SK-N-SH (cell line): Measurements from ENCODE around the gene ACSBG1. TPM values are rescaled to one million over a fixed set of nuclear protein-coding genes. Genes with fewer than 3 reads are reported as not detected.

Experiments
- CTCF ChIA-PET: fragments of 300-600, 350-600 bp; formaldehyde crosslinking; extraction: SDS; loops from one replicate; lab custom pipeline; 2021; lab: Yijun Ruan, JAX
- POLR2A ChIA-PET: fragments of 350-600 bp; sonication (Branson Sonifier 250); formaldehyde crosslinking; extraction: SDS; loops from one replicate; lab custom pipeline; 2020; ENCODE audit warnings: antibody characterized with exemption, inconsistent platforms; lab: Yijun Ruan, JAX
- DNase-seq: peaks from one replicate; pipeline ENCODE4 v3.0.0; 2012
- H2AFZ ChIP-seq: fragments of 200-600 bp; sonication (generic); 2 replicates; pipeline ENCODE4 v1.8.1; 2016; ENCODE audit warnings: antibody characterized with exemption, mild to moderate bottlenecking, low read depth
- H3F3A ChIP-seq: fragments of 200-600 bp; sonication (generic); replicated peaks from 2 replicates; pipeline ENCODE3; 2016; ENCODE audit warnings: antibody characterized with exemption, mild to moderate bottlenecking; ENCODE audit not compliant: insufficient read depth
- H3K27ac ChIP-seq, 2 experiments: fragments of 200-500 bp in 1 of 2; fragments of 200-600 bp in 1 of 2; sonication (Bioruptor generic) in 1 of 2; sonication (generic), shearing (Covaris generic) in 1 of 2; 2 replicates each; pipeline versions ENCODE4 v1.5.1 to v1.6.1; 2014 to 2016; ENCODE audit warnings: low read depth in 2 of 2, inconsistent platforms in 1 of 2, low read length in 1 of 2, mild to moderate bottlenecking in 1 of 2, mixed read lengths in 1 of 2
- H3K27me3 ChIP-seq: fragments of 200-600 bp; sonication (generic), shearing (Covaris generic); 2 replicates; pipeline ENCODE4 v1.6.1; 2016; ENCODE audit warnings: mixed run types; ENCODE audit not compliant: insufficient read depth
- H3K36me3 ChIP-seq, 2 experiments: fragments of 200-500 bp in 1 of 2; fragments of 200-600 bp in 1 of 2; sonication (Bioruptor generic) in 1 of 2; sonication (generic) in 1 of 2; replicated peaks in 1 of 2; 2 replicates each; pipeline versions ENCODE3 to v1.5.1; 2014 to 2016; ENCODE audit warnings: low read length in 1 of 2, mild to moderate bottlenecking in 1 of 2; ENCODE audit not compliant: insufficient read depth in 2 of 2, control insufficient read depth in 1 of 2
- H3K4me1 ChIP-seq, 2 experiments: fragments of 200-500 bp in 1 of 2; fragments of 200-600 bp in 1 of 2; sonication (Bioruptor generic) in 1 of 2; sonication (generic), shearing (Covaris generic) in 1 of 2; 2 replicates each; pipeline versions ENCODE4 v1.5.1 to v1.6.1; 2014 to 2016; ENCODE audit warnings: low read depth in 1 of 2, low read length in 1 of 2, mixed run types in 1 of 2; ENCODE audit not compliant: insufficient read depth in 2 of 2, control insufficient read depth in 1 of 2
- H3K4me2 ChIP-seq: fragments of 200-600 bp; sonication (generic), shearing (Covaris generic); 2 replicates; pipeline ENCODE4 v1.6.1; 2017; ENCODE audit warnings: mixed run types
- H3K4me3 ChIP-seq, 2 experiments: fragments of 200-500 bp in 1 of 2; fragments of 200-600 bp in 1 of 2; sonication (Bioruptor generic) in 1 of 2; sonication (generic), shearing (Covaris generic) in 1 of 2; 2 replicates each; pipeline versions ENCODE4 v1.5.1 to v1.8.1; 2014 to 2016; ENCODE audit warnings: low read depth in 2 of 2, inconsistent platforms in 1 of 2, low read length in 1 of 2, mild to moderate bottlenecking in 1 of 2, mixed read lengths in 1 of 2, moderate library complexity in 1 of 2
- H3K79me2 ChIP-seq: fragments of 200-600 bp; sonication (generic); 2 replicates; pipeline ENCODE4 v1.8.1; 2017; ENCODE audit warnings: mild to moderate bottlenecking; ENCODE audit not compliant: insufficient read depth
- H3K9ac ChIP-seq: fragments of 200-600 bp; sonication (generic); 2 replicates; pipeline ENCODE4 v1.6.1; 2017; ENCODE audit warnings: mixed run types
- H3K9me2 ChIP-seq: fragments of 200-600 bp; sonication (generic); 2 replicates; pipeline ENCODE4 v1.6.1; 2017; ENCODE audit warnings: mixed run types
- H3K9me3 ChIP-seq: fragments of 200-600 bp; sonication (generic); 2 replicates; pipeline ENCODE4 v1.6.1; 2017; ENCODE audit warnings: mixed run types, mild to moderate bottlenecking, moderate library complexity
- H4K20me1 ChIP-seq: fragments of 200-600 bp; sonication (generic); 2 replicates; pipeline ENCODE4 v1.6.1; 2017; ENCODE audit warnings: mild to moderate bottlenecking, mixed run types; ENCODE audit not compliant: insufficient read depth
- ELF1 ChIP-seq: IDR thresholded peaks from 2 replicates; pipeline ENCODE4 v1.4.0; 2012
- EP300 ChIP-seq, 2 experiments: IDR thresholded peaks; 2 replicates each; pipeline versions ENCODE4 v1.4.0 to v1.6.1; 2012; ENCODE audit warnings: borderline replicate concordance in 1 of 2, low read depth in 1 of 2, low read length in 1 of 2
- GABPA ChIP-seq: IDR thresholded peaks from 2 replicates; pipeline ENCODE4 v1.4.0; 2012; ENCODE audit warnings: low read depth, mild to moderate bottlenecking
- GATA2 ChIP-seq: sonication (generic); formaldehyde crosslinking; IDR thresholded peaks from 2 replicates; pipeline ENCODE4 v1.5.0; 2020; ENCODE audit warnings: mild to moderate bottlenecking, missing genetic modification reagents
- IRF3 ChIP-seq: fragments of 150-350 bp; IDR thresholded peaks from 2 replicates; pipeline ENCODE4 v1.6.1; 2016; ENCODE audit warnings: mild to moderate bottlenecking, low read depth, low read length
- JUND ChIP-seq: IDR thresholded peaks from 2 replicates; pipeline ENCODE4 v1.4.0; 2012
- MAX ChIP-seq: IDR thresholded peaks from 2 replicates; pipeline ENCODE4 v1.4.0; 2012; ENCODE audit warnings: low read depth
- MXI1 ChIP-seq: IDR thresholded peaks from 2 replicates; pipeline ENCODE4 v1.6.1; 2012; ENCODE audit warnings: mild to moderate bottlenecking, low read depth, low read length, improper control_type of control experiment
- NFIC ChIP-seq: IDR thresholded peaks from 2 replicates; pipeline ENCODE4 v1.4.0; 2012; ENCODE audit warnings: borderline replicate concordance
- POLR2AphosphoS5 ChIP-seq: IDR thresholded peaks from 2 replicates; pipeline ENCODE4 v1.6.1; 2012; ENCODE audit warnings: low read depth, low read length
- RAD21 ChIP-seq: IDR thresholded peaks from 2 replicates; pipeline ENCODE4 v1.6.1; 2012; ENCODE audit warnings: mild to moderate bottlenecking, low read length
- RCOR1 ChIP-seq: fragments of 150-350 bp; IDR thresholded peaks from 2 replicates; pipeline ENCODE4 v1.6.1; 2017; ENCODE audit warnings: antibody characterized with exemption, low read length
- RFX5 ChIP-seq: IDR thresholded peaks from 2 replicates; pipeline ENCODE4 v1.6.1; 2012; ENCODE audit warnings: mild to moderate bottlenecking, improper control_type of control experiment, low read length
- SMC3 ChIP-seq: IDR thresholded peaks from 2 replicates; pipeline ENCODE4 v1.6.1; 2012; ENCODE audit warnings: low read depth, low read length, improper control_type of control experiment
- TCF12 ChIP-seq: IDR thresholded peaks from 2 replicates; pipeline ENCODE4 v1.4.0; 2012
- TEAD4 ChIP-seq: IDR thresholded peaks from 2 replicates; pipeline ENCODE4 v1.4.0; 2012; ENCODE audit warnings: mild to moderate bottlenecking, borderline replicate concordance; ENCODE audit not compliant: insufficient read depth
- USF1 ChIP-seq: IDR thresholded peaks from 2 replicates; pipeline ENCODE4 v1.4.0; 2012; ENCODE audit warnings: low read depth, borderline replicate concordance
- WGBS: methylation state at CpG from one replicate; pipeline ENCODE4 v1.1.6; 2017; ENCODE audit warnings: low lambda C conversion rate; 5-methylcytosine and 5-hydroxymethylcytosine counted together
- polyA plus RNA-seq, 3 experiments: library from polyadenylated mRNA; depleted of rRNA; stranded (reverse); fragments of >200 nt; gene quantifications; 2 replicates each; pipeline ENCODE4 v1.2.3, GENCODE V29; 2012

Gene ACSBG1
- polyA plus RNA-seq, 1 of the 3 experiments (the other 2 are of a cell fraction): under 0.01 TPM

GRCh38 chr15:78208341-78208844 lies 26.0 kb downstream of the ACSBG1 start:
- no peak overlapping the region for H2AFZ ChIP-seq
- DNase-seq: no peak
- H3K36me3 ChIP-seq: no peaks in the 10 kb centered on the region
- H3K9me3 ChIP-seq: no peaks in the 10 kb centered on the region
- ChIA-PET CTCF (interaction anchor here (1.1 to 8.2 kb wide), 4 partner anchors 14 to 575 kb away, joined by 3 to 68 read pairs (median 3); no protein-coding TSS in a partner anchor), POLR2A (no interaction called here)
- no peaks in the 10 kb centered on the region for H3K79me2 ChIP-seq
- no peak overlapping the region for H3K27ac ChIP-seq
- no peaks in the 10 kb centered on the region for H4K20me1 ChIP-seq
- H3K27me3 ChIP-seq: no peaks in the 10 kb centered on the region
- no peaks in the 10 kb centered on the region for H3K9me2 ChIP-seq
- H3F3A ChIP-seq: no peaks in the 10 kb centered on the region
- TF ChIP-seq ELF1 (no peak), IRF3 (no peak), JUND (no peak), TCF12 (no peak), TEAD4 (no peak), GABPA (no peak), MAX (no peak), RCOR1 (no peak), MXI1 (no peak), POLR2AphosphoS5 (no peak), RFX5 (no peak), RAD21 (no peak), USF1 (no peak), NFIC (no peak), EP300 (IDR thresholded peaks at IDR 0.05; ENCODE audit: borderline replicate concordance in 1 of 2, low read depth in 1 of 2, low read length in 1 of 2) (no peak), SMC3 (no peak), GATA2 (CRISPR knock-in tag) (no peak)
- H3K4me2 ChIP-seq: no peak overlapping the region
- 85% methylated on average over 4 of the region's 8 CpGs for WGBS
- H3K9ac ChIP-seq: no peak overlapping the region
- no peak overlapping the region for H3K4me3 ChIP-seq
- H3K4me1 ChIP-seq: peaks cover 11 to 29% of the 10 kb centered on the region in 2 experiments; a peak in 3 of 4 replicates

- Histone ChIP-seq H3K4me2 (no peak overlapping the region), H3K4me3 (no peak overlapping the region), H3F3A (no peaks in the 10 kb centered on the region), H3K9ac (no peak overlapping the region), H3K9me2 (no peaks in the 10 kb centered on the region), H3K36me3 (no peaks in the 10 kb centered on the region), H2AFZ (no peak overlapping the region), H3K4me1 (peaks cover 11 to 28% of the 10 kb centered on the region in 2 experiments; a peak in 3 of 4 replicates), H4K20me1 (no peaks in the 10 kb centered on the region), H3K27me3 (no peaks in the 10 kb centered on the region), H3K27ac (no peak overlapping the region), H3K79me2 (no peaks in the 10 kb centered on the region), H3K9me3 (no peaks in the 10 kb centered on the region)
- CTCF ChIA-PET: interaction anchor here (1.1 to 8.2 kb wide), 4 partner anchors 13 to 575 kb away, joined by 3 to 68 read pairs (median 3); no protein-coding TSS in a partner anchor
- WGBS: 82% methylated on average over 8 of the region's 8 CpGs
- no peak for TF ChIP-seq POLR2AphosphoS5
- DNase-seq: no peak
- POLR2A ChIA-PET: no interaction called here
Observed at GRCh38 chr15:78207641-78208340, 26.6 kb downstream of the ACSBG1 start.
